K562 (cell line): ENCODE results near the gene CIAO3. TPM values are rescaled to one million over a fixed set of nuclear protein-coding genes. Genes with fewer than 3 reads are reported as not detected.

Experiments
- ARID3A ChIP-seq: IDR thresholded peaks from 2 replicates; pipeline ENCODE4 v1.6.1; 2012; ENCODE audit warnings: low read depth, low read length, improper control_type of control experiment, borderline replicate concordance
- GMEB1 ChIP-seq: fragments of 250-450 bp; sonication (Bioruptor Pico); IDR thresholded peaks from 2 replicates; pipeline ENCODE4 v1.4.0; 2020; ENCODE audit warnings: mild to moderate bottlenecking
- HDAC1 ChIP-seq, 2 experiments: fragments of 450-650 bp; IDR thresholded peaks; 2 replicates each; pipeline ENCODE4 v1.6.1; 2016 to 2017; ENCODE audit warnings: inconsistent platforms in 1 of 2, mild to moderate bottlenecking in 1 of 2, moderate library complexity in 1 of 2
- MGA ChIP-seq: fragments of 450-650 bp; IDR thresholded peaks from 2 replicates; pipeline ENCODE4 v1.6.1; 2016; ENCODE audit warnings: mild to moderate bottlenecking, moderate library complexity
- PHF8 ChIP-seq: fragments of 200-600 bp; sonication (generic); IDR thresholded peaks from 2 replicates; pipeline ENCODE4 v1.6.1; 2012; ENCODE audit warnings: mixed run types, mild to moderate bottlenecking, inconsistent platforms, low read length, moderate library complexity, borderline replicate concordance
- SMAD2 ChIP-seq: fragments of 150-350 bp; IDR thresholded peaks from 2 replicates; pipeline ENCODE4 v1.6.1; 2014; ENCODE audit warnings: low read depth, mild to moderate bottlenecking, low read length
- SMARCE1 ChIP-seq: fragments of 450-650 bp; IDR thresholded peaks from 2 replicates; pipeline ENCODE4 v1.7.1; 2016; ENCODE audit warnings: mild to moderate bottlenecking
- ZNF133 ChIP-seq: fragments of 250-450 bp; sonication (Bioruptor Pico); IDR thresholded peaks from 2 replicates; pipeline ENCODE4 v1.4.0; 2020; ENCODE audit warnings: mild to moderate bottlenecking
- ZNF239 ChIP-seq: fragments of 250-450 bp; sonication (Bioruptor Pico); IDR thresholded peaks from 2 replicates; pipeline ENCODE4 v1.4.0; 2020; ENCODE audit warnings: mild to moderate bottlenecking
- ZNF699 ChIP-seq: fragments of 250-450 bp; sonication (Bioruptor Pico); IDR thresholded peaks from 2 replicates; pipeline ENCODE4 v1.8.0; 2021; ENCODE audit warnings: mild to moderate bottlenecking, moderate library complexity; ENCODE audit not compliant: insufficient replicate concordance
- polyA plus RNA-seq, 8 experiments: library from polyadenylated mRNA; depleted of rRNA in 4 of 8; stranded (reverse) in 5 of 8; unstranded in 3 of 8; fragments of >200 nt; fragmentation: Nextera tagmentation in 2 of 8; fragmentation: Illumina TruSeq in 1 of 8; extraction: Ambion mirVana in 2 of 8; extraction: Trizol in 1 of 8; gene quantifications; 2 replicates each; pipeline versions ENCODE4 v1.2.1 to v1.2.3, GENCODE V29; 2011 to 2014; ENCODE audit warnings: inconsistent platforms in 1 of 8, missing spikeins in 1 of 8
- total RNA-seq, 7 experiments: library from RNA; depleted of rRNA in 6 of 7; stranded (reverse); fragments of >200 nt in 6 of 7; fragmentation: Illumina TruSeq in 2 of 7; extraction: Trizol in 2 of 7; gene quantifications; 2 replicates each; pipeline versions ENCODE4 v1.2.1 to v1.2.3, GENCODE V29; 2011 to 2021; ENCODE audit warnings: low replicate concordance in 1 of 7

CIAO3 gene
- total and polyA plus RNA-seq, 9 of the 15 experiments (the other 6 are each of a cell fraction or from before 2014, with no cell fraction given): 2.2 to 35.6 (median 18.7) TPM

- peak; percentile 86 for TF ChIP-seq MGA
- no peak for TF ChIP-seq SMAD2
- no peak for TF ChIP-seq ARID3A
- TF ChIP-seq ZNF239 (CRISPR knock-in tag): peak; percentile 27; the same call in 1 of the 2 replicates
- peak; percentile 79; the same call in 1 of the 2 replicates for TF ChIP-seq PHF8
- no peak for TF ChIP-seq ZNF133
- TF ChIP-seq GMEB1 (CRISPR knock-in tag): peak; percentile 88
- TF ChIP-seq HDAC1 (IDR thresholded peaks at IDR 0.05): peak in 1 of 2 experiments; percentile 28; a peak in 1 of 4 replicates
- no peak for TF ChIP-seq SMARCE1
- no peak for TF ChIP-seq ZNF699 (CRISPR knock-in tag)
Observed at GRCh38 chr16:740764-741505, at the start of gene CIAO3 (continued).
